ENCODE results near the gene NFKB2. TPM values are rescaled to one million over a fixed set of nuclear protein-coding genes. Genes with fewer than 3 reads are reported as not detected.

NFKB2 gene
- total and polyA plus RNA-seq, 2 of the 8 experiments (the other 6 are each of a cell fraction or from before 2014, with no cell fraction given) = 20.4 to 31.4 TPM

DNA sequence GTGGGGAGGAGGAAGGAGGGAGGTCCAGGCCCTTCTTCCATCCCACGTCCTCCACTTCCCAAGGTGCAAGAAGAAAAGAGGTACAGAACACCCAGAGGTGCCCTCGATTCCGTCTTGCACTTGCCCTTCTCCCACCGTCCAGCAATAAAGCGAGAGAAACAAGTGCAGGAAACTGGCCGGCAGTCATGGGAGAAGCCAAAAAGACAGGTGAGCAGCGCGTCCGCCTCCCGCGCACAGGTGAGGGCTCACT, 54.5 kb downstream of the NFKB2 start:
- Histone ChIP-seq H2AFZ (ENCODE audit: low read length) (no peak overlapping the region), H3K14ac (ENCODE audit: insufficient read length) (peak overlapping the region; percentile 64), H2BK20ac (ENCODE audit: low read length) (no peak overlapping the region), H2BK5ac (ENCODE audit: low read depth, low read length) (peak overlapping the region; percentile 96), H3K4me3 (ENCODE audit: extremely low read depth in 1 of 4, insufficient read depth in 2 of 4, low read depth in 3 of 4, low read length in 4 of 4) (peak overlapping the region; percentile 87 to 99 (median 98)), H2AK5ac (ENCODE audit: low read depth, low read length) (peak overlapping the region; percentile 93; the same call in 1 of the 2 replicates), H3K27me3 (replicated peaks in 1 of 4; ENCODE audit: control insufficient read depth in 3 of 4, extremely low read depth in 1 of 4, insufficient read depth in 3 of 4, low read length in 3 of 4) (no peaks in the 10 kb centered on the region), H4K8ac (ENCODE audit: extremely low read depth, insufficient read depth, low read length) (peak overlapping the region; percentile 89), H2BK15ac (ENCODE audit: low read length) (peak overlapping the region; percentile 98; the same call in 1 of the 2 replicates), H4K5ac (ENCODE audit: insufficient read length, low read depth, low read length) (peak overlapping the region; percentile 85), H3K79me1 (ENCODE audit: low read depth, low read length) (peaks cover 3% of the 10 kb centered on the region; the same call in 1 of the 2 replicates), H4K91ac (replicated peaks; ENCODE audit: insufficient read length, low read length) (peak overlapping the region; percentile 97), H3K4ac (replicated peaks; ENCODE audit: insufficient read length, low read depth, low read length) (peak overlapping the region; percentile 82), H3K18ac (ENCODE audit: extremely low read depth, low read length) (peak overlapping the region; percentile 99), H4K20me1 (replicated peaks in 1 of 2; ENCODE audit: control insufficient read depth in 1 of 2, insufficient read depth in 2 of 2, low read length in 2 of 2) (peaks cover 0 to 2% of the 10 kb centered on the region in 2 experiments), H3K23ac (ENCODE audit: insufficient read length) (peak overlapping the region; percentile 36), H2BK120ac (replicated peaks; ENCODE audit: low read depth, low read length) (peak overlapping the region; percentile 79), H3K4me1 (replicated peaks in 1 of 4; ENCODE audit: control insufficient read depth in 3 of 4, insufficient read depth in 4 of 4, low read length in 3 of 4) (peaks cover 5 to 23% (median 15%) of the 10 kb centered on the region in 4 experiments), H3K9me3 (ENCODE audit: insufficient read depth in 2 of 2, low read depth in 1 of 2, low read length in 1 of 2) (no peaks in the 10 kb centered on the region), H3K23me2 (ENCODE audit: low read depth, low read length) (peaks cover 9% of the 10 kb centered on the region), H3K79me2 (ENCODE audit: control insufficient read depth in 1 of 2, insufficient read depth in 2 of 2, low read length in 2 of 2) (peaks cover 0 to 18% of the 10 kb centered on the region in 2 experiments; a peak in 2 of 4 replicates), H3K27ac (ENCODE audit: low read depth, low read length) (peak overlapping the region; percentile 72), H3K4me2 (ENCODE audit: insufficient read depth in 1 of 2, low read depth in 2 of 2, low read length in 2 of 2) (peak overlapping the region; percentile 99 to 100), H2BK12ac (ENCODE audit: low read depth, low read length) (0 out of 2 replicates have a peak overlapping the region, but pooled peaks have one; percentile 80), H3K56ac (replicated peaks; ENCODE audit: insufficient read length, low read depth, low read length) (peak overlapping the region; percentile 83), H3K9ac (replicated peaks in 1 of 4; ENCODE audit: extremely low read depth in 1 of 4, low read depth in 3 of 4, low read length in 3 of 4) (peak overlapping the region; percentile 62 to 96 (median 86)), H3K36me3 (ENCODE audit: control insufficient read depth in 2 of 4, insufficient read depth in 4 of 4, low read length in 3 of 4) (peaks cover 0 to 20% (median 2%) of the 10 kb centered on the region in 4 experiments; a peak in 4 of 8 replicates)
- WGBS, 2 experiments (ENCODE audit: extremely low coverage in 1 of 2, insufficient coverage in 1 of 2, insufficient read length in 1 of 2, insufficient replicate concordance in 2 of 2, low coverage in 1 of 2, low lambda C conversion rate in 2 of 2, missing lambda C conversion rate in 1 of 2) = 0% methylated on average over 5 of the region's 11 CpGs; no CpG with 5 or more reads in 1 of the 2 experiments
- ChIA-PET CTCF (ENCODE audit: partially characterized antibody) (interaction anchor here (0.8 to 5.0 kb wide), 13 partner anchors 13 to 218 kb away, joined by 3 to 38 read pairs (median 6); partner anchors contain the start of gene FBXL15), POLR2A (ENCODE audit: partially characterized antibody) (interaction anchor here (0.7 to 6.7 kb wide), 12 partner anchors 9 to 134 kb away, joined by 3 to 75 read pairs (median 6); partner anchors contain the start of genes CUEDC2 and FBXL15)
- TF ChIP-seq KDM5A (IDR thresholded peaks at IDR 0.05; ENCODE audit: low read length) (no peak), ASH2L (IDR thresholded peaks at IDR 0.05; ENCODE audit: low read length) (peak; percentile 5), PHF8 (conservative IDR thresholded peaks at IDR 0.05; ENCODE audit: low read depth, low read length) (0 out of 2 replicates have a peak, but pooled peaks have one; percentile 37), CEBPB (IDR thresholded peaks at IDR 0.05; ENCODE audit: low read depth, low read length) (no peak), POLR2AphosphoS5 (IDR thresholded peaks at IDR 0.05; ENCODE audit: low read depth, low read length) (peak; percentile 68), SIN3A (conservative IDR thresholded peaks at IDR 0.05 in 1 of 2, IDR thresholded peaks at IDR 0.05 in 1 of 2; ENCODE audit: low read depth in 1 of 2, low read length in 2 of 2) (0 out of 4 replicates have a peak, but pooled peaks of 1 of the 2 experiments have one; percentile 80)
- TF ChIP-seq, protein P1, sequence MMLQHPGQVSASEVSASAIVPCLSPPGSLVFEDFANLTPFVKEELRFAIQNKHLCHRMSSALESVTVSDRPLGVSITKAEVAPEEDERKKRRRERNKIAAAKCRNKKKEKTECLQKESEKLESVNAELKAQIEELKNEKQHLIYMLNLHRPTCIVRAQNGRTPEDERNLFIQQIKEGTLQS (IDR thresholded peaks at IDR 0.05; ENCODE audit: insufficient read depth, low read depth, low read length) = no peak
- DNase-seq (ENCODE audit: low read depth in 1 of 2, low spot score in 2 of 2) = no peak
- FAIRE-seq = no peak
